Liver (tissue), 9 donors: ENCODE data around the gene SMIM5. TPM values are rescaled to one million over a fixed set of nuclear protein-coding genes. Genes with fewer than 3 reads are reported as not detected.

Source experiments
- DNase-seq: peaks from one replicate; pipeline ENCODE4 v3.0.0-alpha.2; 2017; ENCODE audit warnings: low spot score
- H3K27ac ChIP-seq, 2 donors: one replicate each; pipeline ENCODE4 v1.7.0; 2013; ENCODE audit warnings: inconsistent platforms in 2 of 2, low read length in 2 of 2, control low read depth in 1 of 2, low read depth in 1 of 2, mild to moderate bottlenecking in 1 of 2
- H3K27me3 ChIP-seq, 4 donors: one replicate each; pipeline versions ENCODE4 v1.6.1 to v1.7.0; 2013; ENCODE audit warnings: low read length in 3 of 4, inconsistent platforms in 1 of 4, mild to moderate bottlenecking in 1 of 4, moderate library complexity in 1 of 4; ENCODE audit not compliant: control insufficient read depth in 4 of 4, insufficient read depth in 4 of 4
- H3K36me3 ChIP-seq, 4 donors: one replicate each; pipeline versions ENCODE4 v1.6.1 to v1.7.0; 2013; ENCODE audit warnings: low read length in 3 of 4, mild to moderate bottlenecking in 3 of 4, low read depth in 1 of 4, moderate library complexity in 1 of 4; ENCODE audit not compliant: control insufficient read depth in 4 of 4, insufficient read depth in 3 of 4
- H3K4me1 ChIP-seq, 4 donors: one replicate each; pipeline versions ENCODE4 v1.6.1 to v1.7.0; 2013; ENCODE audit warnings: low read length in 3 of 4, mild to moderate bottlenecking in 3 of 4, moderate library complexity in 1 of 4; ENCODE audit not compliant: control insufficient read depth in 4 of 4, insufficient read depth in 4 of 4
- H3K4me3 ChIP-seq, 3 donors: one replicate each; pipeline versions ENCODE4 v1.6.1 to v1.7.0; 2013; ENCODE audit warnings: low read length in 3 of 3, control low read depth in 1 of 3, low read depth in 1 of 3, mild to moderate bottlenecking in 1 of 3
- H3K9ac ChIP-seq, 2 donors: one replicate each; pipeline ENCODE4 v1.7.0; 2013; ENCODE audit warnings: low read length in 2 of 2, mild to moderate bottlenecking in 2 of 2, moderate library complexity in 2 of 2, control low read depth in 1 of 2, low read depth in 1 of 2
- H3K9me3 ChIP-seq, 4 donors: one replicate each; pipeline versions ENCODE4 v1.6.1 to v1.7.0; 2013; ENCODE audit warnings: low read length in 3 of 4; ENCODE audit not compliant: control insufficient read depth in 4 of 4
- ATF3 ChIP-seq: IDR thresholded peaks from 2 replicates; pipeline ENCODE4 v1.6.1; 2016; ENCODE audit warnings: antibody characterized with exemption
- EGR1 ChIP-seq, 2 donors: IDR thresholded peaks; 2 replicates each; pipeline ENCODE4 v1.6.1; 2016 to 2018; ENCODE audit warnings: antibody characterized with exemption in 2 of 2, low read depth in 2 of 2
- FOXA1 ChIP-seq: IDR thresholded peaks from 2 replicates; pipeline ENCODE4 v1.6.1; 2016; ENCODE audit warnings: antibody characterized with exemption
- FOXA2 ChIP-seq: IDR thresholded peaks from 2 replicates; pipeline ENCODE4 v1.6.1; 2016; ENCODE audit warnings: antibody characterized with exemption
- GABPA ChIP-seq, 2 donors: IDR thresholded peaks in 1 of 2; conservative IDR thresholded peaks in 1 of 2; 2 replicates each; pipeline ENCODE4 v1.6.1; 2016; ENCODE audit warnings: antibody characterized with exemption in 2 of 2, mild to moderate bottlenecking in 1 of 2, moderate library complexity in 1 of 2
- HNF4A ChIP-seq, 2 donors: conservative IDR thresholded peaks; 2 replicates each; pipeline ENCODE4 v1.6.1; 2016; ENCODE audit warnings: antibody characterized with exemption in 2 of 2, mild to moderate bottlenecking in 2 of 2
- JUND ChIP-seq, 2 donors: IDR thresholded peaks; 2 replicates each; pipeline ENCODE4 v1.6.1; 2016; ENCODE audit warnings: antibody characterized with exemption in 2 of 2
- NR2F2 ChIP-seq: IDR thresholded peaks from 2 replicates; pipeline ENCODE4 v1.6.1; 2016; ENCODE audit warnings: antibody characterized with exemption
- RAD21 ChIP-seq, 2 donors: IDR thresholded peaks; 2 replicates each; pipeline ENCODE4 v1.6.1; 2016; ENCODE audit warnings: antibody characterized with exemption in 2 of 2, mild to moderate bottlenecking in 2 of 2
- SP1 ChIP-seq: IDR thresholded peaks from 2 replicates; pipeline ENCODE4 v1.6.1; 2018; ENCODE audit warnings: antibody characterized with exemption, mild to moderate bottlenecking
- TAF1 ChIP-seq: conservative IDR thresholded peaks from 2 replicates; pipeline ENCODE4 v1.6.1; 2016; ENCODE audit warnings: antibody characterized with exemption, mild to moderate bottlenecking
- YY1 ChIP-seq: IDR thresholded peaks from 2 replicates; pipeline ENCODE4 v1.6.1; 2016; ENCODE audit warnings: antibody characterized with exemption, mild to moderate bottlenecking
- WGBS: extraction: QIAGEN DNeasy Blood & Tissue Kit; methylation state at CpG from one replicate; pipeline ENCODE4 v1.1.7; 2013; 5-methylcytosine and 5-hydroxymethylcytosine counted together
- polyA plus RNA-seq, 2 donors: library from polyadenylated mRNA; stranded (reverse) in 1 of 2; unstranded in 1 of 2; fragments of 200-250 nt in 1 of 2; fragments of >200 nt in 1 of 2; fragmentation: Nextera tagmentation in 1 of 2; extraction: Ambion mirVana in 1 of 2; gene quantifications; one replicate each; pipeline versions ENCODE4 v1.2.1 to v1.2.3, GENCODE V29; 2013 to 2015
- total RNA-seq, 2 donors: library from RNA; depleted of rRNA; stranded (reverse); fragments of >200 nt; gene quantifications; one replicate each; pipeline ENCODE4 v1.2.3, GENCODE V29; 2014
- TF ChIP-seq, protein P1 (sequence below): fragments of 150-350 bp; IDR thresholded peaks from 2 replicates; pipeline ENCODE4 v1.5.1; 2017; ENCODE audit warnings: improper control_type of control experiment, low read depth, low read length; ENCODE audit not compliant: missing input control
- TF ChIP-seq, protein P2 (sequence below): IDR thresholded peaks from 2 replicates; pipeline ENCODE4 v1.6.1; 2016; ENCODE audit warnings: antibody characterized with exemption
- TF ChIP-seq, protein P3 (sequence below): IDR thresholded peaks from 2 replicates; pipeline ENCODE4 v1.6.1; 2016; ENCODE audit warnings: antibody characterized with exemption
- donor health status: healthy.
- donor health status: healthy.
- donor health status: healthy.
- donor health status: healthy.
- donor health status: healthy.

The SMIM5 gene
- total and polyA plus RNA-seq, 4 donors: 0.10 to 54.9 (median 0.18) TPM

DNA sequence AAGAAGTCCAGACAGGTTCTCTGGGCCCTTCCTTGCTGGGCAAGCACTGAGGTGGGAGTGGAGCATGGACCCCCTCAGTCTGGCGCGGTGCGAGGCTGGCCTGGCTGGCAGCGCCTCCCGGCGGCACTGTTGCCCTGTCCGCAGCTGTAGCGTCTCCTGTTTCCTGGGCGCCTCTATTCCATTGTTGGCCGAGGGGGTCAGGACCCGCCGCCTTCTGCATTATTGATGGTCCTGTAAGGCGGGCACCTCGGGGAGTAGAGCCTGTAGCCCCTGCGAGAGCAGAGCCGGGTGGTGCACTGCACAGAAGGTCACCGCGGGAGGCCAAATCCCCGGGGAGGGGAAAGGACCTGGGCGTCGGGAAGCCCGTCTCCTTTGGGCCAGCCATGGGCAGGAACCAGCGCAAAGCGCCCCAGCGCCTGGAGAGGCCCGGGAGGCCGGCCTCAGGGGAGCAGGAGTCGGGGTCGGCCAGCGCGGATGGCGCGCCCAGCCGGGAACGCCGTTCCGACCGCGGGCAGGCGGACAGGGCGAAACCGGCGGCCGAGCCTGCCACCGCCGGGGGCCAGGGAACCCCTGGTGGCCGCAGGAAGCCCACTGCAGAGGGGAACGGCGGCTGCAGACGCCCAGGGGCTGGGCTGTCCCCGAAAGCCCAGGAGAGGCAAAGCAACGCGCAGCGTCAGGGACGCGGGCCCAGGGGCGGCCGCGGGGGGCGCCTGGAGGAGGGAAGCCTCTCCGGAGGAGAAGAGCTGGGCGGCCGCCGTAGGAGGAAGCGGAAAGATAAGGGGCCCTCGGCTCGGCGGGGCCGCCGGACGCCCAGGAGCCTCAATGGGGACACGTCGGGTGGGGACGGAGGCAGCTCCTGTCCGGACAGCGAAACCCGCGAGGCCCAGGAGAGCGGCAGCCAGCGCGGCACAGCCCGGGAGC lies 45.3 kb upstream of the SMIM5 start, which contains the start of gene MYO15B:
TSS of gene MYO15B (plus strand) at position 126 of the 921 bp plus-strand sequence. CDS start at position 384, 258 bp downstream.
- Histone ChIP-seq H3K27ac (peak within 1 kb of the TSS; percentile 86 to 90), H3K9me3 (no peaks in the 10 kb centered on the region), H3K9ac (peak within 1 kb of the TSS in 1 of 2 donors; percentile 38), H3K36me3 (peaks cover 0 to 1% (median 0%) of the 10 kb centered on the region in 4 donors), H3K27me3 (no peaks in the 10 kb centered on the region), H3K4me3 (peak within 1 kb of the TSS in 2 of 3 donors; percentile 47 to 60), H3K4me1 (peaks cover 3 to 13% (median 8%) of the 10 kb centered on the region in 4 donors)
- 39% methylated on average over 82 of the region's 82 CpGs for WGBS
- DNase-seq: peak; percentile 63
- TF ChIP-seq, protein P1, sequence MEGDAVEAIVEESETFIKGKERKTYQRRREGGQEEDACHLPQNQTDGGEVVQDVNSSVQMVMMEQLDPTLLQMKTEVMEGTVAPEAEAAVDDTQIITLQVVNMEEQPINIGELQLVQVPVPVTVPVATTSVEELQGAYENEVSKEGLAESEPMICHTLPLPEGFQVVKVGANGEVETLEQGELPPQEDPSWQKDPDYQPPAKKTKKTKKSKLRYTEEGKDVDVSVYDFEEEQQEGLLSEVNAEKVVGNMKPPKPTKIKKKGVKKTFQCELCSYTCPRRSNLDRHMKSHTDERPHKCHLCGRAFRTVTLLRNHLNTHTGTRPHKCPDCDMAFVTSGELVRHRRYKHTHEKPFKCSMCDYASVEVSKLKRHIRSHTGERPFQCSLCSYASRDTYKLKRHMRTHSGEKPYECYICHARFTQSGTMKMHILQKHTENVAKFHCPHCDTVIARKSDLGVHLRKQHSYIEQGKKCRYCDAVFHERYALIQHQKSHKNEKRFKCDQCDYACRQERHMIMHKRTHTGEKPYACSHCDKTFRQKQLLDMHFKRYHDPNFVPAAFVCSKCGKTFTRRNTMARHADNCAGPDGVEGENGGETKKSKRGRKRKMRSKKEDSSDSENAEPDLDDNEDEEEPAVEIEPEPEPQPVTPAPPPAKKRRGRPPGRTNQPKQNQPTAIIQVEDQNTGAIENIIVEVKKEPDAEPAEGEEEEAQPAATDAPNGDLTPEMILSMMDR: peak; percentile 18
- peak in 1 of 2 donors; percentile 35 for TF ChIP-seq RAD21 (IDR thresholded peaks at IDR 0.05)
- TF ChIP-seq, protein P2, sequence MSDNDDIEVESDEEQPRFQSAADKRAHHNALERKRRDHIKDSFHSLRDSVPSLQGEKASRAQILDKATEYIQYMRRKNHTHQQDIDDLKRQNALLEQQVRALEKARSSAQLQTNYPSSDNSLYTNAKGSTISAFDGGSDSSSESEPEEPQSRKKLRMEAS: no peak

- Histone ChIP-seq H3K4me3 (peak overlapping the region in 2 of 3 donors; percentile 47 to 60), H3K36me3 (peaks cover 0 to 1% (median 0%) of the 10 kb centered on the region in 4 donors), H3K9ac (peak overlapping the region in 1 of 2 donors; percentile 38), H3K27ac (peak overlapping the region; percentile 86 to 90), H3K9me3 (no peaks in the 10 kb centered on the region), H3K4me1 (peaks cover 3 to 13% (median 8%) of the 10 kb centered on the region in 4 donors), H3K27me3 (no peaks in the 10 kb centered on the region)
- DNase-seq: peak; percentile 52
- TF ChIP-seq YY1 (no peak), RAD21 (IDR thresholded peaks at IDR 0.05) (no peak), FOXA2 (no peak), HNF4A (conservative IDR thresholded peaks at IDR 0.05) (no peak), TAF1 (no peak), ATF3 (no peak), NR2F2 (no peak), GABPA (IDR thresholded peaks at IDR 0.05 in 1 of 2, conservative IDR thresholded peaks at IDR 0.05 in 1 of 2) (no peak), FOXA1 (no peak), SP1 (no peak), EGR1 (IDR thresholded peaks at IDR 0.05; ENCODE audit: low read depth in 2 of 2) (no peak), JUND (IDR thresholded peaks at IDR 0.05) (no peak)
- TF ChIP-seq, protein P3, sequence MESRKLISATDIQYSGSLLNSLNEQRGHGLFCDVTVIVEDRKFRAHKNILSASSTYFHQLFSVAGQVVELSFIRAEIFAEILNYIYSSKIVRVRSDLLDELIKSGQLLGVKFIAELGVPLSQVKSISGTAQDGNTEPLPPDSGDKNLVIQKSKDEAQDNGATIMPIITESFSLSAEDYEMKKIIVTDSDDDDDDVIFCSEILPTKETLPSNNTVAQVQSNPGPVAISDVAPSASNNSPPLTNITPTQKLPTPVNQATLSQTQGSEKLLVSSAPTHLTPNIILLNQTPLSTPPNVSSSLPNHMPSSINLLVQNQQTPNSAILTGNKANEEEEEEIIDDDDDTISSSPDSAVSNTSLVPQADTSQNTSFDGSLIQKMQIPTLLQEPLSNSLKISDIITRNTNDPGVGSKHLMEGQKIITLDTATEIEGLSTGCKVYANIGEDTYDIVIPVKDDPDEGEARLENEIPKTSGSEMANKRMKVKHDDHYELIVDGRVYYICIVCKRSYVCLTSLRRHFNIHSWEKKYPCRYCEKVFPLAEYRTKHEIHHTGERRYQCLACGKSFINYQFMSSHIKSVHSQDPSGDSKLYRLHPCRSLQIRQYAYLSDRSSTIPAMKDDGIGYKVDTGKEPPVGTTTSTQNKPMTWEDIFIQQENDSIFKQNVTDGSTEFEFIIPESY: no peak
- TF ChIP-seq, protein P1: no peak
- TF ChIP-seq, protein P2: no peak
- WGBS: 15% methylated on average over 49 of the region's 49 CpGs
Observed at GRCh38 chr17:75588596-75589011, 44.6 kb upstream of the SMIM5 start.
